ENCODE data around the gene ZNF799.
"Not testable (repeated sequence)": the region's sequence is repeated elsewhere in the genome, so short reads cannot be mapped to it uniquely, and the experiment has no call there.

- not testable (repeated sequence) for TF ChIP-seq CTCF (IDR thresholded peaks at IDR 0.05; ENCODE audit: insufficient read depth, low read length); POLR2AphosphoS5 (IDR thresholded peaks at IDR 0.05; ENCODE audit: low read depth); GABPA (IDR thresholded peaks at IDR 0.05; ENCODE audit: low read depth); REST (IDR thresholded peaks at IDR 0.05; ENCODE audit: insufficient replicate concordance, low read depth)
Measured at GRCh38 chr19:12362236-12362635, 38.8 kb downstream of the ZNF799 start.
